ENCODE results near the gene TBC1D30.

TBC1D30 gene

GRCh38 chr12:64793610-64794009 lies 30.8 kb upstream of the TBC1D30 start:
- no peak for DNase-seq (ENCODE audit: low read depth, low spot score)
- in situ Hi-C loops (cut with HindIII; ENCODE audit: low sequenced_read_pairs) = no loop called here
- TF ChIP-seq CTCF (IDR thresholded peaks at IDR 0.05; ENCODE audit: low read depth, low read length) = no peak

GRCh38 chr12:64794305-64794704 lies 30.1 kb upstream of the TBC1D30 start:
- DNase-seq (ENCODE audit: low read depth, low spot score) = no peak
- no peak overlapping the region for H3K4me3 ChIP-seq (ENCODE audit: low read depth, low read length)
- in situ Hi-C loops (cut with HindIII; ENCODE audit: low sequenced_read_pairs) = no loop called here
- TF ChIP-seq CTCF (IDR thresholded peaks at IDR 0.05; ENCODE audit: low read depth, low read length) = no peak

More at GRCh38 chr12:64793610-64794009, 30.8 kb upstream of the TBC1D30 start:
- no peak overlapping the region for H3K4me3 ChIP-seq (ENCODE audit: low read depth, low read length)

- DNase-seq (ENCODE audit: low read depth, low spot score) = peak; percentile 93
Measured at GRCh38 chr12:64796205-64796845, 28.1 kb upstream of the TBC1D30 start.

GRCh38 chr12:64797156-64797555 lies 27.3 kb upstream of the TBC1D30 start:
- TF ChIP-seq CTCF (IDR thresholded peaks at IDR 0.05; ENCODE audit: low read depth, low read length) = no peak
- in situ Hi-C loops (cut with HindIII; ENCODE audit: low sequenced_read_pairs) = no loop called here
- no peak for DNase-seq (ENCODE audit: low read depth, low spot score)

More at GRCh38 chr12:64796205-64796845, 28.1 kb upstream of the TBC1D30 start:
- no peak overlapping the region for H3K4me3 ChIP-seq (ENCODE audit: low read depth, low read length)
- in situ Hi-C loops (cut with HindIII; ENCODE audit: low sequenced_read_pairs) = no loop called here
- TF ChIP-seq CTCF (IDR thresholded peaks at IDR 0.05; ENCODE audit: low read depth, low read length) = peak; percentile 78

GRCh38 chr12:64798165-64798564 lies 26.3 kb upstream of the TBC1D30 start:
- in situ Hi-C loops (cut with HindIII; ENCODE audit: low sequenced_read_pairs) = no loop called here
- no peak for TF ChIP-seq CTCF (IDR thresholded peaks at IDR 0.05; ENCODE audit: low read depth, low read length)
- H3K4me3 ChIP-seq (ENCODE audit: low read depth, low read length) = no peak overlapping the region
- DNase-seq (ENCODE audit: low read depth, low spot score) = no peak

More at GRCh38 chr12:64797156-64797555, 27.3 kb upstream of the TBC1D30 start:
- no peak overlapping the region for H3K4me3 ChIP-seq (ENCODE audit: low read depth, low read length)

- H3K4me3 ChIP-seq (ENCODE audit: low read depth, low read length) = no peak overlapping the region
- in situ Hi-C loops (cut with HindIII; ENCODE audit: low sequenced_read_pairs) = no loop called here
Measured at GRCh38 chr12:64800640-64801039, 23.8 kb upstream of the TBC1D30 start.

More at GRCh38 chr12:64800640-64801039, 23.8 kb upstream of the TBC1D30 start:
- no peak for DNase-seq (ENCODE audit: low read depth, low spot score)
- no peak for TF ChIP-seq CTCF (IDR thresholded peaks at IDR 0.05; ENCODE audit: low read depth, low read length)
